GM13976 (cell line): ENCODE results near the gene AGPAT2.

Experiments used
- DNase-seq: peaks from one replicate; pipeline ENCODE4 v3.0.0; 2012; ENCODE audit warnings: low spot score
- CTCF ChIP-seq: IDR thresholded peaks from 2 replicates; pipeline ENCODE4 v1.5.1; 2012; ENCODE audit warnings: borderline replicate concordance, mild to moderate bottlenecking; ENCODE audit not compliant: insufficient read depth; ENCODE audit errors: extremely low read depth, missing control alignments, control extremely low read depth
- in situ Hi-C: fragments of 300-500 bp; cut with MboI; formaldehyde crosslinking; loops from one replicate; pipeline ENCODE4 v1.12.0; 2022; ENCODE audit warnings: low sequenced_read_pairs, mixed read lengths, inconsistent platforms; ENCODE audit not compliant: unreplicated experiment

The AGPAT2 gene

GRCh38 chr9:136650648-136651047 lies 36.6 kb downstream of the AGPAT2 start:
- DNase-seq: no peak
- no peak for TF ChIP-seq CTCF
- in situ Hi-C loops: no loop called here

- in situ Hi-C loops: no loop called here
- no peak for DNase-seq
- TF ChIP-seq CTCF: no peak
These were observed 37.2 kb downstream of the AGPAT2 start for GRCh38 chr9:136650021-136650420.

- no peak for DNase-seq
- in situ Hi-C loops: no loop called here
- TF ChIP-seq CTCF: no peak
These were observed 38.5 kb downstream of the AGPAT2 start for GRCh38 chr9:136648751-136649150.

GRCh38 chr9:136646827-136647711 lies 40.2 kb downstream of the AGPAT2 start:
- in situ Hi-C loops: no loop called here
- no peak for DNase-seq

GRCh38 chr9:136645903-136646754 lies 41.1 kb downstream of the AGPAT2 start:
- no peak for DNase-seq
- in situ Hi-C loops: no loop called here
- TF ChIP-seq CTCF: no peak

More at GRCh38 chr9:136646827-136647711, 40.2 kb downstream of the AGPAT2 start:
- no peak for TF ChIP-seq CTCF

GRCh38 chr9:136645352-136645902 lies 41.8 kb downstream of the AGPAT2 start:
- no peak for TF ChIP-seq CTCF
- in situ Hi-C loops: no loop called here
- DNase-seq: no peak
